ENCODE measurements around the gene LTBP3. TPM values are rescaled to one million over a fixed set of nuclear protein-coding genes. Genes with fewer than 3 reads are reported as not detected.

The LTBP3 gene
- total RNA-seq, 1 donor from 2014 or later: 96.9 TPM

DNA sequence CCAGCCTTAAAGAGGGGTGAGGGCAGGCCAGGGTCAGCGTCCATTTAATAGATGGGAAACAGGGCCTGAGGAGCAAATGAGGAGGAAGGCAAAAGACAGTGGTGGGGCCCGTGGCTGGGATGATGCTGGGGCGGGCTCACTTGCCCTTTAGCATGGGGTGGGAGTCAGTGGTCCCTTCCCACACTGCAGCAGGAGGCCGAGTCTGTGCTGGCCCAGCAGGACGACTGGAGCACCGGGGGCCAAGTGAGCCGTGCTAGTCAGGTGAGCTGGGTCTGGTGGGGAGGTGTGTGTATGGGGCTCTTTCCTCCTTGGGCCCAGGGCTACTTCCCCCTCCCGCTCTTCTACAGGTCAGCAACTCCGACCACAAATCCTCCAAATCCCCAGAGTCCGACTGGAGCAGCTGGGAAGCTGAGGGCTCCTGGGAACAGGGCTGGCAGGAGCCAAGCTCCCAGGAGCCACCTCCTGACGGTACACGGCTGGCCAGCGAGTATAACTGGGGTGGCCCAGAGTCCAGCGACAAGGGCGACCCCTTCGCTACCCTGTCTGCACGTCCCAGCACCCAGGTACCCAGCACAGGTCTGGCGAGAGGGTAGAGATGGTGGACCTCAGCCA is 20.4 kb downstream of the LTBP3 start:
- Mint-ChIP-seq H3K27ac (no peak overlapping the region), H3K27me3 (no peaks in the 10 kb centered on the region), H3K9me3 (no peaks in the 10 kb centered on the region), H3K4me1 (peaks cover 10% of the 10 kb centered on the region), H3K4me3 (no peak overlapping the region), H3K36me3 (ENCODE audit: low read depth) (peaks cover 27% of the 10 kb centered on the region)
- no peak for DNase-seq
- intact Hi-C loops (cut with micrococcal nuclease): no loop called here

GRCh38 chr11:65537296-65537597 is 20.9 kb downstream of the LTBP3 start:
- Mint-ChIP-seq H3K4me3 (no peak overlapping the region), H3K36me3 (ENCODE audit: low read depth) (peaks cover 30% of the 10 kb centered on the region), H3K27ac (no peak overlapping the region), H3K4me1 (peaks cover 10% of the 10 kb centered on the region), H3K27me3 (no peaks in the 10 kb centered on the region), H3K9me3 (no peaks in the 10 kb centered on the region)
- intact Hi-C loops (cut with micrococcal nuclease): no loop called here
- DNase-seq: no peak

DNA sequence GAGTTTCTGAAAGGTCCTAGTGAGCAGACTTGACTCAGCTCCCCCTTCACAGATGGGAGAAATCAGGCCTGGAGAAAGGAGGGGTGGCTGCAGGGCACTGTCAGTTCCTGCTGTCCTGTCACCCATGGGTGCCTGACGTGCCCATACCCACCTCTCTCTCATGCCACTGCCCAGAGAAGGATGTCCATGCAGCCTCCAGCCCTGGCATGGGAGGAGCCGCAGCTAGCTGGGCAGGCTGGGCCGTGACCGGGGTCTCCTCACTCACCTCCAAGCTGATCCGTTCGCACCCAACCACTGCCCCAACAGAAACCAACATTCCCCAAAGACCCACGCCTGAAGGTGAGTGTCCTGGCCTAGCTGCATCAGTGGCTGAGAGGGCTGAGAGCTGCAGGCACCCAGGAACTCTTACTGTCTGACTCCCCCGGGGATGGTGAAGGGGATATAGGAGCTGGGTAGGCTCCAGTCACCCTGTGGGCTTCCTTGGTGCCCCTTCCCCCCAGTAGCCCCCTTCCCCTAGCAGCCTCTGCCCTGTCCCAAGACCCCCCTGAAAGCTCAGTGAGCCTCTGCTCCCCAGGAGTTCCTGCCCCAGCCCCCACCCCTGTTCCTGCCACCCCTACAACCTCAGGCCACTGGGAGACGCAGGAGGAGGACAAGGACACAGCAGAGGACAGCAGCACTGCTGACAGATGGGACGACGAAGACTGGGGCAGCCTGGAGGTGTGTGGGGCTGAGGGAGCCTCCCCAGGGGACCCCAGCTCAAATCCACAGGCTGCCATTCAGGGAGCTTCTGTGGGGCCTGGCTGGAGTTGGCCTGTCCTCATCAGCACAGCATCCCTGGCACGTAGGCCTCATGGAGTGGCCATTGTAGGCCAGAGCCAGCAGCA is 21.5 kb downstream of the LTBP3 start:
- peaks cover 27% of the 10 kb centered on the region for H3K36me3 Mint-ChIP-seq (ENCODE audit: low read depth)
- H3K4me1 Mint-ChIP-seq: peaks cover 5% of the 10 kb centered on the region
- no peak overlapping the region for H3K27ac Mint-ChIP-seq

GRCh38 chr11:65535102-65535501 is 23.1 kb downstream of the LTBP3 start:
- DNase-seq: no peak
- Mint-ChIP-seq H3K9me3 (no peaks in the 10 kb centered on the region), H3K27ac (no peak overlapping the region), H3K36me3 (ENCODE audit: low read depth) (peaks cover 35% of the 10 kb centered on the region), H3K4me1 (peaks cover 2% of the 10 kb centered on the region), H3K27me3 (no peaks in the 10 kb centered on the region), H3K4me3 (no peak overlapping the region)
- intact Hi-C loops (cut with micrococcal nuclease): no loop called here

More for the DNA sequence above, 21.5 kb downstream of the LTBP3 start:
- intact Hi-C loops (cut with micrococcal nuclease): no loop called here
- Mint-ChIP-seq H3K27me3 (no peaks in the 10 kb centered on the region), H3K4me3 (no peak overlapping the region), H3K9me3 (no peaks in the 10 kb centered on the region)
- DNase-seq: no peak

DNA sequence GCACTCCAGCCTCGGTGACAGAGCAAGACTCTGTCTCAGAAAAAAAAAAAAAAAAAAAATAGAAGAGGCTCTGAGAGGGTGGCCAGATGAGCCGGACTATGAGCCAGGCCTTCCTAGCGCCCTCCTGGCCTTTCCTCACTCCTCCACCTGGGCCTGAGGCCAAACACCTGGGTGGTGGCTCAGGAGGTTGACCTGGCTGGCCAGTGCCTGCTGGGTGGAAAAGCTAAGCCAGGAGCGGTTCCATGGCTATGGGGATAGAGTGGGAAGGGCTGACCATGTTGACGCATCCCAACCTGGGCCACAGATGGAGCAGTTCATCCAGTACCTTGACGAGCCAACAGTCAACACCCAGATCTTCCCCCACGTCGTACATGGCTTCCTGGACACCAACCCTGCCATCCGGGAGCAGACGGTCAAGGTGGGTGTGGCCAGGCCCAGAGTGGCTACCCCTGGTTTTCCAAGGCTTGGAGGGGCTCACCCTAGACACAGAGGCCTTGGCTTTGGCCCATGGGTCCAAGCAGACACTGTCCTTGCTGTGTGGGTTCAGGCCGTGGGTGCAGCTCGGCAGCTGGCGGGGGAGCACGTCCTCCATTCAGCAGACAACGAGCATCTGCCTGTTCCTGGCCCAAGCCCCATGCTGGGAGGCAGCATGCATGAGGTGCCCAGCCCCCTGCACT is 25.6 kb downstream of the LTBP3 start:
- Mint-ChIP-seq H3K36me3 (ENCODE audit: low read depth) (peaks cover 43% of the 10 kb centered on the region), H3K4me1 (peaks cover 12% of the 10 kb centered on the region), H3K27me3 (no peaks in the 10 kb centered on the region), H3K9me3 (no peaks in the 10 kb centered on the region), H3K4me3 (no peak overlapping the region), H3K27ac (no peak overlapping the region)
- intact Hi-C loops (cut with micrococcal nuclease): no loop called here
- DNase-seq: no peak

- Mint-ChIP-seq H3K9me3 (no peaks in the 10 kb centered on the region), H3K4me1 (peaks cover 26% of the 10 kb centered on the region), H3K27me3 (no peaks in the 10 kb centered on the region), H3K4me3 (no peak overlapping the region), H3K27ac (no peak overlapping the region), H3K36me3 (ENCODE audit: low read depth) (peaks cover 44% of the 10 kb centered on the region)
- DNase-seq: no peak
- intact Hi-C loops (cut with micrococcal nuclease): no loop called here
Observed at GRCh38 chr11:65530157-65530496, 28.0 kb downstream of the LTBP3 start.

DNA sequence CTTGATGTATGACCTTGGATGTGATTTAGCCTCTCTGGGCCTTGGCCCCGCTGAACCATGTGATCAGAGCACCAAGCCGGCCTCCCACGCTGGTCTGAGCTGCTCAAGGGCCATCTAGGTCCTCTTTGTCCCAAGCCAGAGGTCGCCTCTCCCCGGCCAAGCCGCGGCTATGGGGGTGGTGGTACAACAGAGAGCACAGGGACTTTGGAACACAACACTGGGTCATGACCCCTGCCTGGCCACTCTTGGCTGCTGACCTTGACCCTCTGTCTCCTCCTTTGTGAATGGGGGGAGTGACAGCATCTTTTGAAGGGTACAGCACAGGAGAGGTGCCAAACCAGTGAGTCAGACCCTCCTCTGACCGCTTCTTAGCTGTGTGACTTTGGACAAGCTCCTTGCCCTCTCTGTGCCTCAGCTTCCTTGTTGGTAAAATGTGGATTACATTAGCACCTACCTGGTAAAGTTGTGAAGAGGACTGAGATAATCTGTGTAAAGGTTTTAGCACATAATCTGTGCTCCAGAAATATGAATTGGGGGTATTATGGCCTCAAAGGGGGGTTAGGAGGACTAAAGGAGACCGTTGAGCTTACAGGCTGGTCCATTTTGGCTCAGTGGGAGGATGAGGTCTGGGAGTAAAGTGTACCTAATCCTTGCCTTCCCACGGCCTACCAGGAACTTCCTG is 28.5 kb downstream of the LTBP3 start:
- intact Hi-C loops (cut with micrococcal nuclease): no loop called here
- peaks cover 26% of the 10 kb centered on the region for H3K4me1 Mint-ChIP-seq
- H3K27me3 Mint-ChIP-seq: no peaks in the 10 kb centered on the region
- no peak for DNase-seq
- H3K36me3 Mint-ChIP-seq (ENCODE audit: low read depth): peaks cover 43% of the 10 kb centered on the region
- H3K4me3 Mint-ChIP-seq: no peak overlapping the region
- H3K9me3 Mint-ChIP-seq: no peaks in the 10 kb centered on the region
- no peak overlapping the region for H3K27ac Mint-ChIP-seq

- H3K36me3 Mint-ChIP-seq (ENCODE audit: low read depth): peaks cover 39% of the 10 kb centered on the region
- intact Hi-C loops (cut with micrococcal nuclease): no loop called here
- no peak for DNase-seq
- no peak overlapping the region for H3K4me3 Mint-ChIP-seq
- peaks cover 33% of the 10 kb centered on the region for H3K4me1 Mint-ChIP-seq
- no peaks in the 10 kb centered on the region for H3K27me3 Mint-ChIP-seq
- peak overlapping the region; percentile 61 for H3K27ac Mint-ChIP-seq
- H3K9me3 Mint-ChIP-seq: no peaks in the 10 kb centered on the region
Observed at GRCh38 chr11:65528819-65529350, 29.3 kb downstream of the LTBP3 start.

DNA sequence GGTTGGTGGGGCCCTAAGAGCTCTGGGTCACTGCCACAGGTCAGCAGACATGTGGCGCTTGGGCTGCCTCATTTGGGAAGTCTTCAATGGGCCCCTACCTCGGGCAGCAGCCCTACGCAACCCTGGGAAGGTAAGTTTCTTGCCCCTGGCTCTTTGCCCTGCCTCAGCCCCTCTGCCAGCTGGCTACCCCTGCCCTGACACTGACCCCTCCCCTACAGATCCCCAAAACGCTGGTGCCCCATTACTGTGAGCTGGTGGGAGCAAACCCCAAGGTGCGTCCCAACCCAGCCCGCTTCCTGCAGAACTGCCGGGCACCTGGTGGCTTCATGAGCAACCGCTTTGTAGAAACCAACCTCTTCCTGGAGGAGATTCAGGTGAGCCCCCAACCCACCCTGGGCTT is 31.4 kb downstream of the LTBP3 start:
- peak overlapping the region; percentile 81 for H3K27ac Mint-ChIP-seq
- intact Hi-C loops (cut with micrococcal nuclease): no loop called here
- H3K4me1 Mint-ChIP-seq: peaks cover 53% of the 10 kb centered on the region
- no peak for DNase-seq
- peak overlapping the region; percentile 91 for H3K4me3 Mint-ChIP-seq
- H3K27me3 Mint-ChIP-seq: no peaks in the 10 kb centered on the region
- H3K9me3 Mint-ChIP-seq: no peaks in the 10 kb centered on the region
- peaks cover 30% of the 10 kb centered on the region for H3K36me3 Mint-ChIP-seq (ENCODE audit: low read depth)

- H3K4me1 Mint-ChIP-seq: peaks cover 56% of the 10 kb centered on the region
- H3K9me3 Mint-ChIP-seq: no peaks in the 10 kb centered on the region
- H3K4me3 Mint-ChIP-seq: peak overlapping the region; percentile 91
- H3K36me3 Mint-ChIP-seq (ENCODE audit: low read depth): peaks cover 24% of the 10 kb centered on the region
- H3K27ac Mint-ChIP-seq: peak overlapping the region; percentile 73
- DNase-seq: peak; percentile 56
- intact Hi-C loops (cut with micrococcal nuclease): no loop called here
- no peaks in the 10 kb centered on the region for H3K27me3 Mint-ChIP-seq
Observed at GRCh38 chr11:65525546-65526480, 32.3 kb downstream of the LTBP3 start.

GRCh38 chr11:65524741-65525545 is 33.2 kb downstream of the LTBP3 start, which contains the start of gene SCYL1:
Gene SCYL1, plus strand, starts transcription at chr11:65525083. Its CDS starts 71 bp downstream, at chr11:65525154.
- intact Hi-C loops (cut with micrococcal nuclease): loop anchor here (1.0 kb wide), 1 partner anchor 15 kb away; no protein-coding TSS in a partner anchor
- H3K36me3 Mint-ChIP-seq (ENCODE audit: low read depth): peaks cover 18% of the 10 kb centered on the region
- no peaks in the 10 kb centered on the region for H3K9me3 Mint-ChIP-seq
- H3K4me1 Mint-ChIP-seq: peaks cover 52% of the 10 kb centered on the region
- H3K27ac Mint-ChIP-seq: peak within 1 kb of the TSS; percentile 93
- H3K4me3 Mint-ChIP-seq: peak within 1 kb of the TSS; percentile 91
- H3K27me3 Mint-ChIP-seq: no peaks in the 10 kb centered on the region
- peak; percentile 91 for DNase-seq
